ENCODE results near the gene NCAM2.

The NCAM2 gene

DNA sequence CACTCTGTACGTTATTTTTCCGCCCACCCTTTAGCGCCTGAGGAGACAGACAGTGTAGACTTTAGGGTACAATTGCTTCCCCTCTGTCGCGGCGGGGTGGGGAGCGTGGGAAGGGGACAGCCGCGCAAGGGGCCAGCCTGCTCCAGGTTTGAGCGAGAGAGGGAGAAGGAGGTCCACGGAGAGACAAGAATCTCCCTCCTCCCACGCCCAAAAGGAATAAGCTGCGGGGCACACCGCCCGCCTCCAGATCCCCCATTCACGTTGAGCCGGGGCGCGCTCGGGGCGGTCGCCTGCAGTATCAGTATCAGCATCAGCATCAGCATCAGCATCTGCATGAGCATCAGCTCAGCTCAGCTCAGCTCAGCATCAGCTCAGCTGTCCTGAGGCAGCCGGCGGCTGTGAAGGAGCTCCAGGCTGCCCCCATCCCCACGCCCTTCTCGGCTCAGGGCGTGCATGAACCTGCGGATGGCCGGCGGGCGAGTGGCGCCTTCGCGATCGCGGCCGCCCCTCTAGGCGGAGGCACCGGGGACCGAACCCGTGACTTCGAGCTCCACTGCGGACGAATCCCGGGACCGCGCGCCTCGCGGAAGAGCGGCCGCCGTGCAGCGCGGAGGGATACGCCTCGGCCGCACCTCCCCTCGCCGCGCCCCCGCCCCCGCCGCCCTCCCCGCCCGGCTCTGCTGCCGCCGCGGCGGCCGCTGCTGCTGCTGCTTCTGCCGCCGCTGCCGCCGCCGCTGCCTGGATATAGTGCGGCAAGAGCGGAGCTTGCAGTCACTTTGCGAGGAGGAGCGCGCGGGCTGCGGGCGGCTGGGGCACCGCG, at the start of gene NCAM2:
NCAM2 (plus strand) TSS at position 774 of the 820 bp plus-strand sequence.
- no peak for DNase-seq

DNA sequence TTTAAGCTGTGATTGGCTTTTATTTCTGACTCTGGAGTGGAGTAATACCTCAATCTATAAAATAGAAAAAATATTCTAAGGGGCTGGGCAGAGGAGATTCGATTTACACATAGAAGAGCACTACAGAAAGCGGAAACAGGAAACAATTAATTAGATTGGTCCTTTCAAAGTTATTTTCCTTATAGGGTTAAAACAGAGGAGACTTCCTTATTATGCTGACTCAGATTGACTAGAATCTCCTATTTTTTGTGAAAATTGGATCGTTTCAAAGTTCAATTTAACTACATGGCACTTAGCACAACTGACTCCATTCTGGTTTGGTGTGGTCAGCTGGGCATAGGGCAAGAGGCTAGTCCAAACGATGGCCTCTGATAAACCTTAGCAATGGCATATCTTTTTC, 48.3 kb upstream of the NCAM2 start:
- DNase-seq = no peak

DNA sequence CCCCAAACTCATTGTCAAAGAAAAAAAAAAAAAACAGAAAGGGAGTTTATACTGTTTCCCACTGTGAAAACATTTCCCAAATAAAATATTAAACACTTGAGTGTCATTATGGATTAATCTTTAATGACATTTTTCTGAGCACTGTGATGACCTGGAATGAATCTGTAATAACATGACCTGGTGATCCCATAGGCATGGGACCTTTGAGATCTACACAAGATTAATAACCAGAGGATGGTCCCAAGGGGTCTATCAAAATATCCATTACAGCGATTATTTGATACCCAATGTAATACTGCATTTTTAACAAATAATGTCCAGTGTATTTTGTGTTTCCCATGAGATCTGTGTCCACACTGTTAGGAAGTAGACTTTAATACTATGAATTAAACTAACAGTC, 32.4 kb upstream of the NCAM2 start:
- no peak for DNase-seq

GRCh38 chr21:20968391-20968790, 29.8 kb upstream of the NCAM2 start:
- DNase-seq = no peak

DNA sequence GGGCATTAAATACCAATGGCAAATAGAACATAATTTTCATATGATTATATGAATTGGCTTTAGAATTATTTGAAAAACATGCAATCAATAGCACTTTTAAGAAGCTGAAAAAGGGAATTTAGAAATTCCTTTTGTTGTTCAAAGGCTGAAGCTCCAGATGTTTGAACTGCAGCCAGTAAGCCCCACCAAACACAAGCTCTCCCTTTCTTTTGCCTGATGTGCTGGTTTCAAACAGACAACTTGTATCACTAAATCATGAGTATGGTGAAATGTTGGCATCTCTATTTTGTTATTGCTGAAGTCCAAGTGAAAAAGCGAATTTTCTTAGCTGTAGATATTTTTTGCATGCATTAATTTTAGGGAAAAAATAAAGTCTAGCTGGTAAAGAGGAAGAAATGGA, 27.5 kb upstream of the NCAM2 start:
- DNase-seq = no peak

GRCh38 chr21:20971296-20971921, 26.8 kb upstream of the NCAM2 start:
- DNase-seq = no peak

- DNase-seq = no peak
Measured at GRCh38 chr21:20994790-20995189, 3.4 kb upstream of the NCAM2 start.

GRCh38 chr21:20996421-20997310, 1.5 kb upstream of the NCAM2 start:
- DNase-seq = no peak

DNA sequence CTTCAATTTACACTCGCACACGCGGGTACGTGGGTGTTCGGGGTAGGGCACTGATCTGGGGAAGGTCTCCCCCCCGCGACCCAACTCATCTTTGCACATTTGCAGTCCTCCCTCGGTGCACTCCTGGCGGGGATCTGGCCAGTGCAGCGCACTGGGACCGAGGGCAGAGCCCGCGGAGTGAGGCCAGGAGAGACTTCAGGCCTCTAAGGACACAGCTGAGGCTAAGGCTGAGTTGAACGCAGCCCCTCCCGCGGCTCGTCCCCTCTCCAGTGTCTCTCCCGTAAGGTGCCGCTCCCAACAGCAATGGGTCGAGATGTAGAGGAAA, 936 bp upstream of the NCAM2 start:
- no peak for DNase-seq

GRCh38 chr21:20998456-20998789, 214 bp downstream of the NCAM2 start:
- no peak for DNase-seq

DNA sequence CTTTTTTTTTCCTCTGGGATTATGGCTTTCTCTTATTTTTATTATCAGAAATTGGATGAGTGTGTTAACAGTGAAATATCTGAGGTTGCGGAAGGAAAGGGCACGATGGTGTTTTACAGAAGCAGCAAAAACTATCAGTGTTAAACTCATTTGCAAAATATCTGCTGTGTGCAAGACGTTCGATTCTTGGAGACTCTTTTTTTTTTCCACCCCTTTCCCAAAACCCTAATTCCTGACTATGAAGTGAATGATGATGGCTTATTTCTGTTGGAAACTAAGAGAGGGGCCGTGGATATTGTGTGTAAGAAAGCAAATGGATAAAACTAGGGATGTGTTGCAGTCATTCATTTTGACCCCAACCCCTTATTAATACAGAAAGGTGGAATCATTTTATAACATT, 677 bp downstream of the NCAM2 start:
- DNase-seq = no peak

GRCh38 chr21:20999659-21000058, 1.4 kb downstream of the NCAM2 start:
- DNase-seq = no peak

GRCh38 chr21:21000591-21001175, 2.5 kb downstream of the NCAM2 start:
- no peak for DNase-seq

DNA sequence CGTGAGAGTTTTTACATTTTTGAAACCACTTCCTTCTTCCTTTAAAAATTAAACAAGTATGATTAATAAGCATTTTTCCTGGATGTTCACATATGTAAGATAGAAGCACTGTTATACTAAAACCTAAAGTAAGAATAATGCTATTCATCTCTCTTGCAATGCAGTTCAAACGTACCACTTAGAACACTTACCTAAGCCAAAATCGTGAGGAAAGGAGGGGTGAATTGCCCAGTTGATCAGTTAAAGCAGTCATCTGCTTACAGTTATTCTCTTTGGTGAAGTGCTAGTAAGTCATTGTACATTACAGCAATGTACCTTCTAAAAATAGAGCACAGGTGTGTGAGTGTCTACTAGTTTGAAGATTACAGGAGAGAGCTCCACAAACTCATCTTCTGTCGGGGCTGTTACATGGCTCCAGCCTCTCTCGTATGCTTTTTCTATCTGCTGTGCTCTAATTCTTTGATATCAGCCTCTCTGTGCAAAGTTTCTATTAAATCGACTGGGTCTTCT, 3.4 kb downstream of the NCAM2 start:
- no peak for DNase-seq

DNA sequence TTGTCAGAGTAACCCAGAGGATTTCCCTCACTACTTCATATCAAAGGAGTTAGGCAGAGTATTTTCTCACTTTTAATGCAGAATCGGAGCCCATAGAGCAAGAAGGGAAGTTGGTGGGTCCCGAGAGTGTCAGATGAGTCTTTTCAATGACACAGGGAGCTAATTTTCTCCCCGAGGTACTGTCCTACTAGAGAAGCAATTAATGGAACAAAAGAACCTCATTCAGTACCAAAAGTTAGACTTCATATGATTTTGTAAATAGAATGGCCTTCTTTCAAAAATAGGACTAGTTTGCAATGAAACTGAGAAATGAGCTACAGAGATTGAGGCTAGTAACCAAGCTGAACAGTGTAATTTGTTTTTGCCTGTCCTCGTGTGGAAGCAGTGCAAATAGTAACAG, 3.9 kb downstream of the NCAM2 start:
- DNase-seq = no peak

- DNase-seq = no peak
Measured at GRCh38 chr21:21003701-21004100, 5.5 kb downstream of the NCAM2 start.

- DNase-seq = no peak
Measured at GRCh38 chr21:21007606-21008005, 9.4 kb downstream of the NCAM2 start.

- DNase-seq = no peak
Measured at GRCh38 chr21:21010228-21010627, 12.0 kb downstream of the NCAM2 start.

DNA sequence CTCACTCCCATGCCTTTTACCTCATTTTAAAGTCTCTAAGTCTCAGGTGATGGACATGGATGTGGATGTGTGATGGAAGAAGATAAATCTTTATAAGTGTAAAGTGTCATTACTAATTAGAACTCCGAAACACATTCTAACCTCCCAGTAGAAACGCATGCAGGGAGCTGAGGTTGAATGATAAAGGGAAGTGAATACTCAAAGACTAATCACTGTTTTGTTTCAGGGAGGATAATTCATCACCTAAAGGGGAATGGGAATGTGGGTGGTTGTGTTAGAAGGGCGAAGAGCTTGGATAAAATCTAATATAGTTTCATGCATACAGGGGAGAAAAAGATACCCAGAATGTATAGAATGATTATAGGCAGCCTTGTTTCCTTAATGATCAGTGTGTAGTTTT, 12.5 kb downstream of the NCAM2 start:
- no peak for DNase-seq

- no peak for DNase-seq
Measured at GRCh38 chr21:21018821-21019220, 20.6 kb downstream of the NCAM2 start.

DNA sequence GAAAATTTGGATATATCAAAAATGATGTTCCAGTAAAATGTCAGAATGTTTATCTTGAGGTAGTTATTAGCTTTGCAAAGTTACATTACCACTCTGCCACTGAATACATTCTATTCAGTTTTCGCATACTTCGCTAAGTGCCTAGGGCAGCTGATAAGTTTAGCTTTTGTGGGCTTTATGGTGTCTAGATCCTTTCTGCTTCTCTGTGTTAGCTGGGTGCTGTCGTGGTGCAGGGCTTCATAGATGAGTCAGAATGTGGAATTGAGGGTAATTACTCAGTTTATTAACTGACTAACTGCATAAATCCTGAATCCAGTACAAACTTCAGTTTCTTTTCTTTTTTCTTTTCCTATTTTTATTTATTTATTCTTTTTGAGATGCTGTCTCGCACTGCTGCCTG, 21.5 kb downstream of the NCAM2 start:
- DNase-seq = no peak

DNA sequence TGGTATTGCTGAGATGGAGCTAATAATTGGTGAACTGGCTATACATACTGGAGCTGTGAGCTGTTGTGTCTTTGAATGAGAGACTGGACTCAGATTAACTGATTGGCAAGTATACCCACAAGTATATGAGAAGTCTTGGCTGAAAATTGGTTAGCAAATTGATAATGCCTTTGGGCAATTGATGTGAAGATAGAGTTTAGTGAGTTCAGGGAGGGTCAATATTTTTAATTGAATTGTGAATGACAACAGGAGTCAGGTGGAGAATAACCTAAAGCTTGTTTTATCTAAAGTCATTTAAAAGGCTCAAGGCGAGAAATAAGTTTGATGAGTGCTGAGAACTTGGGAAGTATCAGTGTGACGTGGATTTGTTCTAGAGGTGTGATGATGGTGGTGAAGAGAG, 27.5 kb downstream of the NCAM2 start:
- DNase-seq = no peak

GRCh38 chr21:21028275-21028820, 30.1 kb downstream of the NCAM2 start:
- DNase-seq = no peak

Measured in NCI-H2081 treated with DMSO at 0.1 percent for 48 hours (cell line).